Duodenal mucosa (tissue), 2 donors: ENCODE data around the gene ADARB2.
"Not testable (repeated sequence)": the region's sequence is repeated elsewhere in the genome, so short reads cannot be mapped to it uniquely, and the experiment has no call there.

Experiments
- H3K27ac ChIP-seq: one replicate; pipeline ENCODE4 v1.7.0; 2013; ENCODE audit warnings: low read depth, low read length
- H3K27me3 ChIP-seq, 2 donors: one replicate each; pipeline ENCODE4 v1.7.0; 2013; ENCODE audit warnings: low read length in 2 of 2, control low read depth in 1 of 2; ENCODE audit not compliant: insufficient read depth in 2 of 2, control insufficient read depth in 1 of 2
- H3K36me3 ChIP-seq, 2 donors: one replicate each; pipeline ENCODE4 v1.7.0; 2013; ENCODE audit warnings: low read length in 2 of 2, control low read depth in 1 of 2; ENCODE audit not compliant: insufficient read depth in 2 of 2, control insufficient read depth in 1 of 2
- H3K4me1 ChIP-seq, 2 donors: one replicate each; pipeline ENCODE4 v1.7.0; 2013; ENCODE audit warnings: low read length in 2 of 2, control low read depth in 1 of 2; ENCODE audit not compliant: insufficient read depth in 2 of 2, control insufficient read depth in 1 of 2
- H3K4me3 ChIP-seq, 2 donors: one replicate each; pipeline ENCODE4 v1.7.0; 2013; ENCODE audit warnings: low read length in 2 of 2, low read depth in 1 of 2
- H3K9ac ChIP-seq, 2 donors: one replicate each; pipeline ENCODE4 v1.7.0; 2013; ENCODE audit warnings: low read length in 2 of 2, low read depth in 1 of 2
- H3K9me3 ChIP-seq, 2 donors: one replicate each; pipeline ENCODE4 v1.7.0; 2013; ENCODE audit warnings: low read length in 2 of 2, control low read depth in 1 of 2; ENCODE audit not compliant: control insufficient read depth in 1 of 2

The ADARB2 gene

GRCh38 chr10:1626410-1626809 is 110.9 kb downstream of the ADARB2 start:
- H3K27ac ChIP-seq = no peak overlapping the region
- H3K4me3 ChIP-seq = no peak overlapping the region
- H3K36me3 ChIP-seq = no peaks in the 10 kb centered on the region

GRCh38 chr10:1625731-1626130 is 111.6 kb downstream of the ADARB2 start:
- no peaks in the 10 kb centered on the region for H3K4me1 ChIP-seq
- H3K9ac ChIP-seq = no peak overlapping the region
- H3K27me3 ChIP-seq = no peaks in the 10 kb centered on the region
- H3K4me3 ChIP-seq = no peak overlapping the region
- no peak overlapping the region for H3K27ac ChIP-seq
- H3K9me3 ChIP-seq = no peaks in the 10 kb centered on the region
- H3K36me3 ChIP-seq = no peaks in the 10 kb centered on the region

More at GRCh38 chr10:1626410-1626809, 110.9 kb downstream of the ADARB2 start:
- H3K4me1 ChIP-seq = no peaks in the 10 kb centered on the region
- H3K9me3 ChIP-seq = no peaks in the 10 kb centered on the region
- H3K9ac ChIP-seq = no peak overlapping the region
- no peaks in the 10 kb centered on the region for H3K27me3 ChIP-seq

GRCh38 chr10:1625079-1625478 is 112.2 kb downstream of the ADARB2 start:
- Histone ChIP-seq H3K4me1 (no peaks in the 10 kb centered on the region), H3K9ac (no peak overlapping the region), H3K36me3 (no peaks in the 10 kb centered on the region), H3K27me3 (no peaks in the 10 kb centered on the region), H3K4me3 (no peak overlapping the region), H3K9me3 (no peaks in the 10 kb centered on the region), H3K27ac (no peak overlapping the region)

GRCh38 chr10:1624240-1624639 is 113.1 kb downstream of the ADARB2 start:
- Histone ChIP-seq H3K27ac (no peak overlapping the region), H3K4me3 (no peak overlapping the region), H3K4me1 (no peaks in the 10 kb centered on the region), H3K9me3 (no peaks in the 10 kb centered on the region), H3K36me3 (no peaks in the 10 kb centered on the region), H3K27me3 (no peaks in the 10 kb centered on the region), H3K9ac (no peak overlapping the region)

GRCh38 chr10:1620803-1621202 is 116.5 kb downstream of the ADARB2 start:
- Histone ChIP-seq H3K9me3 (no peaks in the 10 kb centered on the region), H3K36me3 (no peaks in the 10 kb centered on the region), H3K27me3 (no peaks in the 10 kb centered on the region), H3K27ac (no peak overlapping the region), H3K9ac (no peak overlapping the region), H3K4me1 (no peaks in the 10 kb centered on the region), H3K4me3 (no peak overlapping the region)

GRCh38 chr10:1617376-1618317 is 119.7 kb downstream of the ADARB2 start:
- H3K36me3 ChIP-seq, H3K4me3 ChIP-seq, H3K27ac ChIP-seq, H3K4me1 ChIP-seq, H3K9me3 ChIP-seq, H3K27me3 ChIP-seq, H3K9ac ChIP-seq: not testable (repeated sequence)

GRCh38 chr10:1616701-1617100 is 120.6 kb downstream of the ADARB2 start:
- not testable (repeated sequence) for H3K9me3 ChIP-seq, H3K9ac ChIP-seq, H3K27ac ChIP-seq, H3K27me3 ChIP-seq, H3K4me1 ChIP-seq, H3K4me3 ChIP-seq, H3K36me3 ChIP-seq

GRCh38 chr10:1615186-1615954 is 122.0 kb downstream of the ADARB2 start:
- H3K4me3 ChIP-seq = no peak overlapping the region
- no peaks in the 10 kb centered on the region for H3K36me3 ChIP-seq
- no peaks in the 10 kb centered on the region for H3K27me3 ChIP-seq
- H3K27ac ChIP-seq = no peak overlapping the region
- no peak overlapping the region for H3K9ac ChIP-seq
- H3K4me1 ChIP-seq = peaks cover 4 to 9% of the 10 kb centered on the region in 2 donors
- H3K9me3 ChIP-seq = no peaks in the 10 kb centered on the region

GRCh38 chr10:1613511-1613910 is 123.8 kb downstream of the ADARB2 start:
- peaks cover 4 to 9% of the 10 kb centered on the region in 2 donors for H3K4me1 ChIP-seq
- no peak overlapping the region for H3K4me3 ChIP-seq
- no peaks in the 10 kb centered on the region for H3K9me3 ChIP-seq
- H3K27me3 ChIP-seq = peaks cover 0 to 4% of the 10 kb centered on the region in 2 donors
- H3K27ac ChIP-seq = no peak overlapping the region
- H3K9ac ChIP-seq = no peak overlapping the region
- no peaks in the 10 kb centered on the region for H3K36me3 ChIP-seq

GRCh38 chr10:1612908-1613307 is 124.4 kb downstream of the ADARB2 start:
- Histone ChIP-seq H3K4me3 (no peak overlapping the region), H3K36me3 (no peaks in the 10 kb centered on the region), H3K27ac (no peak overlapping the region), H3K4me1 (peaks cover 4 to 9% of the 10 kb centered on the region in 2 donors), H3K27me3 (peaks cover 0 to 4% of the 10 kb centered on the region in 2 donors), H3K9ac (no peak overlapping the region), H3K9me3 (no peaks in the 10 kb centered on the region)
